ENCODE data around the gene DPP7. TPM values are rescaled to one million over a fixed set of nuclear protein-coding genes. Genes with fewer than 3 reads are reported as not detected.

The DPP7 gene
- total and polyA plus RNA-seq, 2 donors (not counting 1 experiment from before 2014, with no cell fraction given), result 324 to 506 TPM

GRCh38 chr9:137087409-137087925 is 27.1 kb downstream of the DPP7 start:
- Histone ChIP-seq H3K36me3 (replicated peaks in 1 of 2; ENCODE audit: control extremely low read depth in 1 of 2, control insufficient read depth in 1 of 2, extremely low read depth in 1 of 2, insufficient read depth in 2 of 2, low read length in 1 of 2) (peaks cover 2 to 21% of the 10 kb centered on the region in 2 experiments), H3K79me2 (ENCODE audit: control insufficient read depth, insufficient read depth, low read length) (peaks cover 28% of the 10 kb centered on the region), H3K9ac (ENCODE audit: low read length) (peak overlapping the region; percentile 90), H3K4me1 (ENCODE audit: control insufficient read depth in 2 of 2, insufficient read depth in 2 of 2, low read length in 2 of 2) (peaks cover 18 to 41% of the 10 kb centered on the region in 2 donors), H3K27ac (ENCODE audit: low read length in 2 of 2) (peak overlapping the region; percentile 88 to 96), H3K27me3 (replicated peaks in 1 of 4; ENCODE audit: control extremely low read depth in 1 of 4, control insufficient read depth in 3 of 4, insufficient read depth in 4 of 4, low read length in 3 of 4) (no peaks in the 10 kb centered on the region), H2AFZ (ENCODE audit: insufficient read depth, low read depth, low read length, poor library complexity, severe bottlenecking) (peak overlapping the region; percentile 77), H3K4me3 (ENCODE audit: control extremely low read depth in 1 of 5, extremely low read depth in 1 of 5, insufficient read depth in 1 of 5, low read depth in 2 of 5, low read length in 4 of 5) (peak overlapping the region; percentile 42 to 83 (median 74)), H3K4me2 (replicated peaks; ENCODE audit: low read depth, low read length, poor library complexity, severe bottlenecking) (peak overlapping the region; percentile 90), H4K20me1 (ENCODE audit: control insufficient read depth, insufficient read depth, low read length, poor library complexity, severe bottlenecking) (peaks cover under 1% of the 10 kb centered on the region), H3K9me3 (ENCODE audit: control extremely low read depth in 1 of 3, control insufficient read depth in 2 of 3, insufficient read depth in 1 of 3, low read length in 2 of 3) (no peaks in the 10 kb centered on the region)
- intact Hi-C loops (cut with micrococcal nuclease), result loop anchor here (1.0 to 5.0 kb wide), 5 partner anchors 27 to 605 kb away; partner anchors contain the start of genes DPP7, SEC16A and TUBB4B
- no peak for ATAC-seq (ENCODE audit: low read depth)
- ChIA-PET POLR2A (interaction anchor here (0.6 to 2.8 kb wide), 11 partner anchors 10 to 552 kb away, joined by 3 to 19 read pairs (median 4); partner anchors contain the start of genes DPP7, NELFB, SAPCD2 and SSNA1), CTCF (interaction anchor here (0.8 to 2.8 kb wide), 9 partner anchors 9 to 297 kb away, joined by 3 to 19 read pairs (median 6); partner anchors contain the start of genes NPDC1, NRARP, RNF224 and SAPCD2)
- WGBS (ENCODE audit: insufficient coverage), result under 1% methylated on average over 15 of the region's 22 CpGs
- Mint-ChIP-seq H3K4me3 (peak overlapping the region; percentile 91), H3K4me1 (peaks cover 40% of the 10 kb centered on the region), H3K27ac (peak overlapping the region; percentile 94), H3K27me3 (no peaks in the 10 kb centered on the region), H3K9me3 (ENCODE audit: insufficient read depth) (no peaks in the 10 kb centered on the region)
- DNase-seq, result no peak
- TF ChIP-seq CTCF (IDR thresholded peaks at IDR 0.05), result no peak
- no peak for TF ChIP-seq EZH2 (IDR thresholded peaks at IDR 0.05; ENCODE audit: borderline replicate concordance, insufficient read depth, low read depth, low read length, poor library complexity, severe bottlenecking)
